COR-L47 (cell line): ENCODE results near the gene MRPS22.
"Not testable (repeated sequence)": the region's sequence is repeated elsewhere in the genome, so short reads cannot be mapped to it uniquely, and the experiment has no call there.

Experiments
- DNase-seq: peaks from one replicate; lab custom pipeline; 2025; lab: John Stamatoyannopoulos, UW

The MRPS22 gene

DNA sequence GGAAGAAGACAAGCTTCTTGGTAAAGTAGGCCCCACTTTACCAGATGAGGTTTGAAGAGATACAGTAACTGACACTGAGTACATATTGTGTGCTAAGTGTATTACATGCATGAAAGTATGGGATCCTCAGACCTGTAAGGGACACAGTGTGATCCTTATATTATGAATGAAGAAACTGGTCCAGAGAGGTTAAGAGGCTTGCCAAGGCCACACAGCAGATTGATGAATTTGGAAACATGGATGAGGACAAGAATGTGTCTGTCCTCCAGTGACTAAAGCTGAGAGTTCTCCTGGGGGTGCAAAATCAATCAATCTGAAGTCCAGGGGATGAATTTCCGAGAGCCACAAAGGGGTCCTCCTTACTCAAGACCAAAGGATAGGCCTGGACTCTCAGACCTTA is 31.4 kb upstream of the MRPS22 start:
- DNase-seq: no peak

- no peak for DNase-seq
Measured at GRCh38 chr3:139312959-139313358, 30.9 kb upstream of the MRPS22 start.

DNA sequence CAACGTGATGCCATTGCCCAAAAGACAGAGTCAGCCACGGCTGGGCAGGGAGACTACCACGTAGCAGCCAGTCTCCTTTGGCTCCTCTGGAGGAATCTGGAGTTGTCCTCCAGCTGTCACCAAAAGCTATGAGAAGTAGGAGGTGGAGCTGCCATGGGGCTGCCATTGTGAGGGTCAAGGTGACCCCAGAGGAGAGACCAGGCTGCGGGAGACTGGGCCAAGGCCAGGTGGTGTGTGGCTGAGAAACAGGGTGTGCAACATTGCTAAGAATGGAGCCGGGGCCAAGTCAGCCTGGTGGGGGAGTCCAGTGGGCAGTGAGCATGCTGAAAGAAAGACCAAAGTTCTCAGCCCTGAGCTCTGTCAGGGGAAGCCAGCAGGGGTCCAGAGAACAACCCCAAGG is 29.9 kb upstream of the MRPS22 start:
- DNase-seq: no peak

GRCh38 chr3:139317215-139317614 is 26.6 kb upstream of the MRPS22 start:
- no peak for DNase-seq

GRCh38 chr3:139317660-139318430 is 26.0 kb upstream of the MRPS22 start:
- DNase-seq: no peak

- peak; percentile 66 for DNase-seq
Measured at GRCh38 chr3:139318431-139318816, 25.4 kb upstream of the MRPS22 start.

DNA sequence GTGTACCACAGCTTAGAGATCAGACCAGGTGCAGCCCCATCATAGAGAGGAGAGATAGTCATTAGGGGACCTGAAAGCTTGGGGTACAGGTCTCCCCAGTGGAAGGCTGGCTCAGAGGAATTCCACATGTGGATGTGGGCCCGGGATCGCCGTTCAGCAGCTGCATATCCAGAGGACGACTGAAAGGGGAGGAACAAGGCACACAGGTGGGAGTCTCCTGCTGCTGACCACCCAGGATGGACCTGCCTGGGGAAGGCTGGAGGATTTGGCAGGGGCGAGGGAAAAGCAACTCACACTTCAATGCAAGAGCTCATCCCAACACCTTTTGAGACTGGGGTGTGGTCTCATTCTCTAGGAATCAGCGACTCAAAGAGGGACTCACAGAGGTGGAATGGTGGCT is 25.0 kb upstream of the MRPS22 start:
- no peak for DNase-seq

DNA sequence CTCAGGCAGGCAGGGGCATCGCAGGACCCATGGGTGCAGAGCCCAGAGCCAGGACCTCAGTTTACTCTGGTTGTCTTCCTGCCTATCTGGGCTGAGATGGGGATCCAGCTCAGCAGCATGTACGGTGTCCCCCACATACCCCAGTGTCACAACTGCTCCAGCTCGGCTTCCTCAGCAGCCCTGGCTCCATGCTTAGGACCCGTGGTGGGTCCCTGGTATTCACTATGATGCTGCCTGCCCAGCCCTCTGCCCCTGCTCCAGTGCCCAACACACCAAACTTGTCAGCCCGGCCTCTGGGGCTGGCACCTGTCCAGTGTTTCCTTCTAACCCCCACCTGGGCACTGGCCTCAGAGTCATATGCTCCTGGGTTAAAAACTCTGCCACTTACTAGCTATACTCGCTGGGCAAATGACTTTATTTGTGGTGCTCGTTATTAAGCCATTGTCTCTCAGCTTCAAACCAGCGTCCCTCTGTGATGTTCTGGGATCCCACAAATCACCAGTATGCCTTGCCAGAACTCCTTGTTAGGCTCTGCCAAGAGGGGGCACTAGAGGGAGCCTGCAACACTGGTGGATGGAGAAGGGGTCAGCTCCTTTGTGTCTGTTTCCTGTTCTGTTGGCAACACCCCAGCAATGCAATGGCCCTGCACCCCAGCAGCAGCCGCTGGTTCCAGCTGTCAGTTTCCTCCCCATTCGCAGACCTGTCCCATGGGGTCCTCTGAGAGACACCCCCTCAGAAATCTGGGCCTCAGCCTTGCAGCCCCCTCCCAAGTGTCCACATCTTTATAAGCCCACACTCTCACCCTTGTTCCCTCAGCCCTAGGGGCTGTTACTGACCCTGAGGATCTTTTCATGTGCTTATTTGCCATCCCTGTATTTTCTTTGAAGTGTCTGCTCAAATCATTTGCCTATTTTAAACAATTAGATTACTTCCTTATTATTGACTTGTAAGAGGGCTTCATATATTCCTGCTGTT is 24.1 kb upstream of the MRPS22 start:
- DNase-seq: peak; percentile 45

GRCh38 chr3:139320551-139321309 is 23.1 kb upstream of the MRPS22 start:
- no peak for DNase-seq

DNA sequence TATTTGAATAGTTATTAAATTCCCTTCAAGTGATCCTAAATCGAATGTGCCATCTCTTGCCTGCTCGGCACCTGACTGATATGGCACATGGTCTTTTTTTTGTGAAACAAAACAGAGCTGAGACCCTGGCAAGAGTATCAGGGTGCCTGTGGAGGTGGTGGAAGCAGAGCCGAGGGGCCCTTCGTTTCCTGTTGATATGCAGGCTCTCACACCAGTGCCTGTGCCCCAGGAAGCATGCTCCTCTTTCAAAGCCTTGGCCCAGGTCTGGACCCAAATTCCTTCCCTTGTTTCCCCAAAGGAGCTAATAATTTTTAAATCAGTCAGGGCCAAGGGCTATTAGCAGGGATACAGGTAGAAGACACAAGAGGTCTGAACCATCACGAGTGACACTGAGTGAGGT is 21.5 kb upstream of the MRPS22 start:
- DNase-seq: no peak

GRCh38 chr3:139323146-139323545 is 20.7 kb upstream of the MRPS22 start:
- DNase-seq: no peak

DNA sequence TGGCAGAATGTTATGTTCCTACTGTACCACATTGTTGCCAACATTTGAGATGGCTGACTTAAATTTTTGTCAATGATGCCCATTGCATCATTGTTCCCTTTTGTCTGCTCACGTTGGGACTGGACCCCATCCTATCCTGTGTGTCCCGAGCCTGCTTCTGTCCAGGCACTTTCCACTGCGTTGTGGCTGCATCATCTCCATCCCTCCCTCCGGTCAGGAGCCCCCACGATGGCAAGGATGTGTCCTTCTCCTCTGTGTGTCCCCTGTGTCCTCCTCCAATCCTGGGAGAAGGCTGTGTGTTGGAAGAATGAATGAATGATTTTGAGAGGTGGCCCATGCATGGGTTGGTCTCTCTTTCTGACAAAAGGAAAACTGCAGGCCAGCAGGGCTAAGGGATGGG is 19.4 kb upstream of the MRPS22 start:
- no peak for DNase-seq

GRCh38 chr3:139325551-139325950 is 18.3 kb upstream of the MRPS22 start:
- DNase-seq: no peak

DNA sequence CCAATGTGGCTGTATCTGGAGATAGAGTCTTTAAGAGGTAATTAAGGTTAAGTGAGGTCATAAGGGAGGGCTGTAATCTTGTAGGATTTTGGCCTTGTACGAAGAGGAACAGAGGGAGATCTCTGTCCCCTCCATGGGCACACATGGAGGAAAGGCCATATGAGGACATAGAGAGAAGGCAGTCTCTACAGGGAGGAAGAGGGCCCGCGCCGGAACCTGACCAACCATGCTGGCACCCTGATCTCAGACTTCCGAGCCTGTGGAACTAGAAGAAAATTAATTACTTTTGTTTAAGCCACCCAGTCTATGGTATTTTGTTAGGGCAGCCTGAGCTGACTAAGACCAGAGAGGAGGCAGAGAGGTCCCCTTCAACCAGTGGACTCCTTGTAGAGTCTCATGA is 17.7 kb upstream of the MRPS22 start:
- no peak for DNase-seq

DNA sequence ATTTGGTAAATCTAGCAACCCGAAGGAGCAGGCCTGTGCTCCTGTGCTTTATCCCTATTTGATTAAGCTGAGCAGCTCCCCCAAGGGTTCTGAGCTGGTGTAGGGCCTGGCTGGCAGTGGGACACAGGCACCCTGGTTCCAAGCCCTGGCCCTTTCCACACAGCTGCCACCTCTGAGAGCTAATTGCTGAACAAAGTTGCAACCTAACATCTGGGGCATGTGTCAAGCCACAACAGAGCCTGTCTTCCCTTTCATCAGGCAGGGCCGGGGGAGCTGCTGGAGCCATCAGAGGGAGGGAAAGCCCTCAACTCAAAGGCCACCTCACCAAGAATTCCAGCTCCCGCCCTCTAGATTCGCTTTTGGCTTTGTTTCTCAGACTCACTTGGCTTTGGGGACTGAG is 17.1 kb upstream of the MRPS22 start:
- DNase-seq: no peak

DNA sequence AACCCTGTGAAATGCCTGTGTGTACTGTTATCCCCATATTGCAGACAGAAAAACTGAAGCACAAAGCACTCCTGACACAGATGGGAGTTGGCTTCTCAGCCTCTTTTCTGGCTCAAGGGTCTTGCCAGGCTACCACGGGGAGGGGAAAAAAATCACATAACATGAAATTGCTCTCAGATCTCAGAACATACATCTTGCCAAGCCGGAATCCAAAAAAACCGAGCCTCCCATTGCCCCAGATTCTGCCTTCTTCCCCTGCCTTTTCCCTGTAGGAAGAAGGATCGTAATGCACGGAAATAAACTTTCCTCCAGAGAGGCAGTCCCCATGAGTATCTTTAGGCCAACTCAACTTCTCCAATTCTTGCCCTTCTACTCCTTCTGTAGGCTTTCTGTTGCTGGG is 16.6 kb upstream of the MRPS22 start:
- no peak for DNase-seq

- DNase-seq: no peak
Measured at GRCh38 chr3:139327861-139328260, 16.0 kb upstream of the MRPS22 start.

GRCh38 chr3:139328356-139328755 is 15.5 kb upstream of the MRPS22 start:
- DNase-seq: no peak

- peak; percentile 93 for DNase-seq
Measured at GRCh38 chr3:139329364-139329850, 14.4 kb upstream of the MRPS22 start.

GRCh38 chr3:139332092-139332491 is 11.7 kb upstream of the MRPS22 start:
- no peak for DNase-seq

DNA sequence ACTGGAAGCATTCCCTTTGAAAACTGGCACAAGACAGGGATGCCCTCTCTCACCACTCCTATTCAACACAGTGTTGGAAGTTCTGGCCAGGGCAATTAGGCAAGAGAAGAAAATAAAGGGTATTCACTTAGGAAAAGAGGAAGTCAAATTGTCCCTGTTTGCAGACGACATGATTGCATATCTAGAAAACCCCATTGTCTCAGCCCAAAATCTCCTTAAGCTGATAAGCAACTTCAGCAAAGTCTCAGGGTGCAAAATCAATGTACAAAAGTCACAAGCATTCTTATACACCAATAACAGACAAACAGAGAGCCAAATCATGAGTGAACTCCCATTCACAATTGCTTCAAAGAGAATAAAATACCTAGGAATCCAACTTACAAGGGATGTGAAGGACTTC is 9.1 kb upstream of the MRPS22 start:
- DNase-seq: not testable (repeated sequence)

GRCh38 chr3:139338405-139338804 is 5.4 kb upstream of the MRPS22 start:
- no peak for DNase-seq
